ENCODE results near the gene PPT1. TPM values are rescaled to one million over a fixed set of nuclear protein-coding genes. Genes with fewer than 3 reads are reported as not detected.

PPT1 gene
- total and polyA plus RNA-seq, 2 donors (not counting 3 experiments of a cell fraction or from before 2014, with no cell fraction given), result 58.0 to 131 TPM

DNA sequence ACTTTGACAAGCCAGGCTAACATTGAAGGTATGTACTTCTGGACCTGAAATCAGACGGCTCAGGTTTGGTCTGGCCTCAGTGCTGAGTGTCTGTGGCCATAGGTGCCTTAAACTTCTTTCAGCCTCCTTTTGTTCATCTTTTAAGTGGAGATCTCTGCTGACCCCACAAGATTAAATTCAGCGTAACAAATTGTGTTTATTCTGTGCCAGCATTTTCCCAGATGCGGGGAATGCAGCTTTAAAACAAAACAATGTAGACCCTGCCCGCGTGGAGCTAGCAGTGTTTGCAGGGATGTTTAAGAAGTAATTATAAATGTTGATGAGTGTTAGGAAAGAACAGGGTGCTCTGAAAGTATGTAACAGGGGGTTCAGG lies 55.6 kb downstream of the PPT1 start:
- DNase-seq (ENCODE audit: low read depth, low spot score), result peak; percentile 39
- ChIA-PET POLR2A (no interaction called here), CTCF (interaction anchor here (1.1 to 1.3 kb wide), 4 partner anchors 15 to 122 kb away, joined by 3 to 4 read pairs (median 3); no protein-coding TSS in a partner anchor)
- peak overlapping the region; percentile 76 to 92 (median 90) for H3K4me3 ChIP-seq (replicated peaks in 1 of 3; ENCODE audit: insufficient read depth in 1 of 3, low read depth in 1 of 3, low read length in 3 of 3)
- peak overlapping the region; percentile 99 for H3K4me2 ChIP-seq (ENCODE audit: insufficient read depth, low read length)
- H3K27me3 ChIP-seq (ENCODE audit: control insufficient read depth in 2 of 2, insufficient read depth in 2 of 2, low read length in 2 of 2), result no peaks in the 10 kb centered on the region
- peaks cover 39% of the 10 kb centered on the region for H3K4me1 ChIP-seq (ENCODE audit: control insufficient read depth, extremely low read depth, insufficient read depth, low read length)
- peaks cover 5% of the 10 kb centered on the region for H4K20me1 ChIP-seq (replicated peaks; ENCODE audit: control insufficient read depth, extremely low read depth, insufficient read depth, low read length)
- peak overlapping the region; percentile 89 for H3K9ac ChIP-seq (replicated peaks; ENCODE audit: extremely low read depth, insufficient read depth, low read length)
- peak; percentile 21 for FAIRE-seq
- TF ChIP-seq POLR2AphosphoS5 (IDR thresholded peaks at IDR 0.05; ENCODE audit: insufficient read depth, low read depth, low read length), result no peak
- TF ChIP-seq, protein P1, sequence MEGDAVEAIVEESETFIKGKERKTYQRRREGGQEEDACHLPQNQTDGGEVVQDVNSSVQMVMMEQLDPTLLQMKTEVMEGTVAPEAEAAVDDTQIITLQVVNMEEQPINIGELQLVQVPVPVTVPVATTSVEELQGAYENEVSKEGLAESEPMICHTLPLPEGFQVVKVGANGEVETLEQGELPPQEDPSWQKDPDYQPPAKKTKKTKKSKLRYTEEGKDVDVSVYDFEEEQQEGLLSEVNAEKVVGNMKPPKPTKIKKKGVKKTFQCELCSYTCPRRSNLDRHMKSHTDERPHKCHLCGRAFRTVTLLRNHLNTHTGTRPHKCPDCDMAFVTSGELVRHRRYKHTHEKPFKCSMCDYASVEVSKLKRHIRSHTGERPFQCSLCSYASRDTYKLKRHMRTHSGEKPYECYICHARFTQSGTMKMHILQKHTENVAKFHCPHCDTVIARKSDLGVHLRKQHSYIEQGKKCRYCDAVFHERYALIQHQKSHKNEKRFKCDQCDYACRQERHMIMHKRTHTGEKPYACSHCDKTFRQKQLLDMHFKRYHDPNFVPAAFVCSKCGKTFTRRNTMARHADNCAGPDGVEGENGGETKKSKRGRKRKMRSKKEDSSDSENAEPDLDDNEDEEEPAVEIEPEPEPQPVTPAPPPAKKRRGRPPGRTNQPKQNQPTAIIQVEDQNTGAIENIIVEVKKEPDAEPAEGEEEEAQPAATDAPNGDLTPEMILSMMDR (IDR thresholded peaks at IDR 0.05; ENCODE audit: extremely low read depth in 1 of 2, insufficient read depth in 1 of 2, low read depth in 1 of 2, low read length in 2 of 2), result no peak
- no peak for TF ChIP-seq JUN (IDR thresholded peaks at IDR 0.05; ENCODE audit: borderline replicate concordance, insufficient read depth, insufficient read length, low read depth)
- no peak for TF ChIP-seq FOS (IDR thresholded peaks at IDR 0.05; ENCODE audit: borderline replicate concordance, insufficient read depth, low read length)
- TF ChIP-seq GATA2 (IDR thresholded peaks at IDR 0.05; ENCODE audit: insufficient read depth, insufficient read length, low read depth, low read length), result no peak
- TF ChIP-seq MYC (IDR thresholded peaks at IDR 0.05; ENCODE audit: low read depth, low read length), result no peak
- no peak for TF ChIP-seq POLR2A (IDR thresholded peaks at IDR 0.05; ENCODE audit: low read depth, low read length)
- no peak for TF ChIP-seq EZH2 (IDR thresholded peaks at IDR 0.05; ENCODE audit: borderline replicate concordance, low read depth, low read length, severe bottlenecking)
- no TSS peak for BruUV-seq (replicated peaks)
- H3K9me3 ChIP-seq (replicated peaks; ENCODE audit: control insufficient read depth, insufficient read depth, low read length), result no peaks in the 10 kb centered on the region
- intact Hi-C loops (cut with micrococcal nuclease), result loop anchor here (5.0 kb wide), 1 partner anchor 216 kb away; the partner anchor contains the start of gene ZMPSTE24
- no peak overlapping the region for H2AFZ ChIP-seq (ENCODE audit: low read depth, low read length)
- dilution Hi-C loops (cut with MboI; ENCODE audit: extremely low pct_ligation_motif_present, low sequenced_read_pairs), result no loop called here
- peak overlapping the region; percentile 83 for H3K27ac ChIP-seq (ENCODE audit: insufficient read depth, low read depth, low read length)
- H3K9me1 ChIP-seq (replicated peaks; ENCODE audit: control insufficient read depth, extremely low read depth, insufficient read depth, low read length), result no peaks in the 10 kb centered on the region
- H3K79me2 ChIP-seq (ENCODE audit: control insufficient read depth, insufficient read depth, low read length), result peaks cover 59% of the 10 kb centered on the region
- no peaks in the 10 kb centered on the region for H3K36me3 ChIP-seq (ENCODE audit: control insufficient read depth in 2 of 2, extremely low read depth in 1 of 2, insufficient read depth in 2 of 2, low read length in 2 of 2)

All from endothelial cell of umbilical vein (primary cell).